ENCODE measurements around the gene ENO4. TPM values are rescaled to one million over a fixed set of nuclear protein-coding genes. Genes with fewer than 3 reads are reported as not detected.

The ENO4 gene
- total RNA-seq, 1 experiment from 2014 or later, result 0.42 TPM

GRCh38 chr10:116845823-116846222 lies 3.5 kb upstream of the ENO4 start (continued):
- TF ChIP-seq, protein P1, sequence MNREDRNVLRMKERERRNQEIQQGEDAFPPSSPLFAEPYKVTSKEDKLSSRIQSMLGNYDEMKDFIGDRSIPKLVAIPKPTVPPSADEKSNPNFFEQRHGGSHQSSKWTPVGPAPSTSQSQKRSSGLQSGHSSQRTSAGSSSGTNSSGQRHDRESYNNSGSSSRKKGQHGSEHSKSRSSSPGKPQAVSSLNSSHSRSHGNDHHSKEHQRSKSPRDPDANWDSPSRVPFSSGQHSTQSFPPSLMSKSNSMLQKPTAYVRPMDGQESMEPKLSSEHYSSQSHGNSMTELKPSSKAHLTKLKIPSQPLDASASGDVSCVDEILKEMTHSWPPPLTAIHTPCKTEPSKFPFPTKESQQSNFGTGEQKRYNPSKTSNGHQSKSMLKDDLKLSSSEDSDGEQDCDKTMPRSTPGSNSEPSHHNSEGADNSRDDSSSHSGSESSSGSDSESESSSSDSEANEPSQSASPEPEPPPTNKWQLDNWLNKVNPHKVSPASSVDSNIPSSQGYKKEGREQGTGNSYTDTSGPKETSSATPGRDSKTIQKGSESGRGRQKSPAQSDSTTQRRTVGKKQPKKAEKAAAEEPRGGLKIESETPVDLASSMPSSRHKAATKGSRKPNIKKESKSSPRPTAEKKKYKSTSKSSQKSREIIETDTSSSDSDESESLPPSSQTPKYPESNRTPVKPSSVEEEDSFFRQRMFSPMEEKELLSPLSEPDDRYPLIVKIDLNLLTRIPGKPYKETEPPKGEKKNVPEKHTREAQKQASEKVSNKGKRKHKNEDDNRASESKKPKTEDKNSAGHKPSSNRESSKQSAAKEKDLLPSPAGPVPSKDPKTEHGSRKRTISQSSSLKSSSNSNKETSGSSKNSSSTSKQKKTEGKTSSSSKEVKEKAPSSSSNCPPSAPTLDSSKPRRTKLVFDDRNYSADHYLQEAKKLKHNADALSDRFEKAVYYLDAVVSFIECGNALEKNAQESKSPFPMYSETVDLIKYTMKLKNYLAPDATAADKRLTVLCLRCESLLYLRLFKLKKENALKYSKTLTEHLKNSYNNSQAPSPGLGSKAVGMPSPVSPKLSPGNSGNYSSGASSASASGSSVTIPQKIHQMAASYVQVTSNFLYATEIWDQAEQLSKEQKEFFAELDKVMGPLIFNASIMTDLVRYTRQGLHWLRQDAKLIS (CRISPR knock-in tag; IDR thresholded peaks at IDR 0.05; ENCODE audit: borderline replicate concordance), result no peak
- TF ChIP-seq E2F5 (CRISPR knock-in tag; IDR thresholded peaks at IDR 0.05), result no peak

- ATAC-seq (no peak), DNase-seq (ENCODE audit: low spot score) (no peak)
- CTCF ChIA-PET, result interaction anchor here (0.6 to 2.3 kb wide), 11 partner anchors 8 to 327 kb away, joined by 3 to 16 read pairs (median 4); partner anchors contain the start of gene SHTN1
- no peaks in the 10 kb centered on the region for H3K36me3 Mint-ChIP-seq
- H3K9me3 Mint-ChIP-seq, result no peaks in the 10 kb centered on the region
- peaks cover 20% of the 10 kb centered on the region for H3K27me3 Mint-ChIP-seq (ENCODE audit: low read depth)
- peak overlapping the region; percentile 89 for H3K4me3 Mint-ChIP-seq
- no peak for TF ChIP-seq EMX1 (CRISPR knock-in tag; IDR thresholded peaks at IDR 0.05)
- TF ChIP-seq CREM (CRISPR knock-in tag; IDR thresholded peaks at IDR 0.05), result no peak
- TF ChIP-seq PREB (CRISPR knock-in tag; IDR thresholded peaks at IDR 0.05; ENCODE audit: borderline replicate concordance), result no peak
- peak overlapping the region; percentile 75 for H3K27ac Mint-ChIP-seq
- POLR2A ChIA-PET, result interaction anchor here (0.5 to 1.3 kb wide), 7 partner anchors 8 to 254 kb away, joined by 3 to 15 read pairs (median 5); no protein-coding TSS in a partner anchor
- peaks cover 34% of the 10 kb centered on the region for H3K4me1 Mint-ChIP-seq
These were observed 1.0 kb upstream of the ENO4 start for GRCh38 chr10:116848032-116848943.

GRCh38 chr10:116848944-116849247 lies 403 bp upstream of the ENO4 start:
- POLR2A ChIA-PET, result interaction anchor here (0.5 to 1.3 kb wide), 6 partner anchors 8 to 253 kb away, joined by 3 to 15 read pairs (median 6); no protein-coding TSS in a partner anchor
- H3K9me3 Mint-ChIP-seq, result no peaks in the 10 kb centered on the region
- no peak for DNase-seq (ENCODE audit: low spot score)
- H3K27ac Mint-ChIP-seq, result peak overlapping the region; percentile 75
- H3K4me3 Mint-ChIP-seq, result peak overlapping the region; percentile 89
- CTCF ChIA-PET, result interaction anchor here (0.9 to 2.3 kb wide), 11 partner anchors 8 to 326 kb away, joined by 3 to 16 read pairs (median 4); partner anchors contain the start of gene SHTN1
- H3K27me3 Mint-ChIP-seq (ENCODE audit: low read depth), result peaks cover 20% of the 10 kb centered on the region
- peak; percentile 8 for ATAC-seq
- H3K36me3 Mint-ChIP-seq, result no peaks in the 10 kb centered on the region
- H3K4me1 Mint-ChIP-seq, result peaks cover 34% of the 10 kb centered on the region
- TF ChIP-seq, protein P2, sequence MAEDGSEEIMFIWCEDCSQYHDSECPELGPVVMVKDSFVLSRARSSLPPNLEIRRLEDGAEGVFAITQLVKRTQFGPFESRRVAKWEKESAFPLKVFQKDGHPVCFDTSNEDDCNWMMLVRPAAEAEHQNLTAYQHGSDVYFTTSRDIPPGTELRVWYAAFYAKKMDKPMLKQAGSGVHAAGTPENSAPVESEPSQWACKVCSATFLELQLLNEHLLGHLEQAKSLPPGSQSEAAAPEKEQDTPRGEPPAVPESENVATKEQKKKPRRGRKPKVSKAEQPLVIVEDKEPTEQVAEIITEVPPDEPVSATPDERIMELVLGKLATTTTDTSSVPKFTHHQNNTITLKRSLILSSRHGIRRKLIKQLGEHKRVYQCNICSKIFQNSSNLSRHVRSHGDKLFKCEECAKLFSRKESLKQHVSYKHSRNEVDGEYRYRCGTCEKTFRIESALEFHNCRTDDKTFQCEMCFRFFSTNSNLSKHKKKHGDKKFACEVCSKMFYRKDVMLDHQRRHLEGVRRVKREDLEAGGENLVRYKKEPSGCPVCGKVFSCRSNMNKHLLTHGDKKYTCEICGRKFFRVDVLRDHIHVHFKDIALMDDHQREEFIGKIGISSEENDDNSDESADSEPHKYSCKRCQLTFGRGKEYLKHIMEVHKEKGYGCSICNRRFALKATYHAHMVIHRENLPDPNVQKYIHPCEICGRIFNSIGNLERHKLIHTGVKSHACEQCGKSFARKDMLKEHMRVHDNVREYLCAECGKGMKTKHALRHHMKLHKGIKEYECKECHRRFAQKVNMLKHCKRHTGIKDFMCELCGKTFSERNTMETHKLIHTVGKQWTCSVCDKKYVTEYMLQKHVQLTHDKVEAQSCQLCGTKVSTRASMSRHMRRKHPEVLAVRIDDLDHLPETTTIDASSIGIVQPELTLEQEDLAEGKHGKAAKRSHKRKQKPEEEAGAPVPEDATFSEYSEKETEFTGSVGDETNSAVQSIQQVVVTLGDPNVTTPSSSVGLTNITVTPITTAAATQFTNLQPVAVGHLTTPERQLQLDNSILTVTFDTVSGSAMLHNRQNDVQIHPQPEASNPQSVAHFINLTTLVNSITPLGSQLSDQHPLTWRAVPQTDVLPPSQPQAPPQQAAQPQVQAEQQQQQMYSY (CRISPR knock-in tag; IDR thresholded peaks at IDR 0.05), result no peak
- TF ChIP-seq, protein P3, sequence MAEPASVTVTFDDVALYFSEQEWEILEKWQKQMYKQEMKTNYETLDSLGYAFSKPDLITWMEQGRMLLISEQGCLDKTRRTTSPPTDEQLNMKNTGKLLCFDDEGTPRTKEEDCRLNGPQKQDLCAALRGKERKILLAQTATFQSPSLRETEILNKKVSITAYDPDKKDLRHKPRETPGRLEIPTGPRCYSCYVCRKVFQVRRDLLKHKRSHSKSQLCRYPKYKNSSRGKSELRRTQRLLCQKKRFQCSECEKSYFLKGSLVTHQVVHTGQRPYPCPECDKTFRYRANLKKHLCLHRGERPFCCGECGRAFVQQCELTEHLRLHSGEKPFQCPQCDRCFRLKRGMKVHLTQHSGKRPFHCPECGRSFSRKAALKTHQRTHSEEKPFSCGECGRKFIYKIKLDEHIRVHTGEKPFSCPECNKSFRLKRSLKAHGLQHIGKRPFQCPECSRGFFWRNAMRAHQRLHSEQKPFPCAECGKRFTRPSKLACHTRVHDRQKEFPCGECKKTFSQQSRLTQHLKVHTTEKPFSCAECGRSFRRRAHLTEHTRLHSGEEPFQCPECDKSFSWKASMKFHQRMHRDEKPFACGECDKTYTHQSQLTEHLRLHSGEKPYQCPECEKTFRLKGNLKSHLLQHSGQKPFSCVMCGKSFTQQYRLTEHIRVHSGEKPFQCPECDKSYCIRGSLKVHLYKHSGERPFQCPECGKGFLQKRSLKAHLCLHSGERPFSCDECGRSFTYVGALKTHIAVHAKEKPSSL (CRISPR knock-in tag; conservative IDR thresholded peaks at IDR 0.05), result no peak
- TF ChIP-seq, protein P4, sequence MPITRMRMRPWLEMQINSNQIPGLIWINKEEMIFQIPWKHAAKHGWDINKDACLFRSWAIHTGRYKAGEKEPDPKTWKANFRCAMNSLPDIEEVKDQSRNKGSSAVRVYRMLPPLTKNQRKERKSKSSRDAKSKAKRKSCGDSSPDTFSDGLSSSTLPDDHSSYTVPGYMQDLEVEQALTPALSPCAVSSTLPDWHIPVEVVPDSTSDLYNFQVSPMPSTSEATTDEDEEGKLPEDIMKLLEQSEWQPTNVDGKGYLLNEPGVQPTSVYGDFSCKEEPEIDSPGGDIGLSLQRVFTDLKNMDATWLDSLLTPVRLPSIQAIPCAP (CRISPR knock-in tag; IDR thresholded peaks at IDR 0.05), result no peak
- TF ChIP-seq ZBTB43 (CRISPR knock-in tag; IDR thresholded peaks at IDR 0.05) (no peak), ZNF396 (CRISPR knock-in tag; IDR thresholded peaks at IDR 0.05; ENCODE audit: borderline replicate concordance) (no peak), ZBTB21 (CRISPR knock-in tag; IDR thresholded peaks at IDR 0.05; ENCODE audit: borderline replicate concordance) (no peak), MYBL2 (CRISPR knock-in tag; IDR thresholded peaks at IDR 0.05) (no peak)
- TF ChIP-seq, protein P5, sequence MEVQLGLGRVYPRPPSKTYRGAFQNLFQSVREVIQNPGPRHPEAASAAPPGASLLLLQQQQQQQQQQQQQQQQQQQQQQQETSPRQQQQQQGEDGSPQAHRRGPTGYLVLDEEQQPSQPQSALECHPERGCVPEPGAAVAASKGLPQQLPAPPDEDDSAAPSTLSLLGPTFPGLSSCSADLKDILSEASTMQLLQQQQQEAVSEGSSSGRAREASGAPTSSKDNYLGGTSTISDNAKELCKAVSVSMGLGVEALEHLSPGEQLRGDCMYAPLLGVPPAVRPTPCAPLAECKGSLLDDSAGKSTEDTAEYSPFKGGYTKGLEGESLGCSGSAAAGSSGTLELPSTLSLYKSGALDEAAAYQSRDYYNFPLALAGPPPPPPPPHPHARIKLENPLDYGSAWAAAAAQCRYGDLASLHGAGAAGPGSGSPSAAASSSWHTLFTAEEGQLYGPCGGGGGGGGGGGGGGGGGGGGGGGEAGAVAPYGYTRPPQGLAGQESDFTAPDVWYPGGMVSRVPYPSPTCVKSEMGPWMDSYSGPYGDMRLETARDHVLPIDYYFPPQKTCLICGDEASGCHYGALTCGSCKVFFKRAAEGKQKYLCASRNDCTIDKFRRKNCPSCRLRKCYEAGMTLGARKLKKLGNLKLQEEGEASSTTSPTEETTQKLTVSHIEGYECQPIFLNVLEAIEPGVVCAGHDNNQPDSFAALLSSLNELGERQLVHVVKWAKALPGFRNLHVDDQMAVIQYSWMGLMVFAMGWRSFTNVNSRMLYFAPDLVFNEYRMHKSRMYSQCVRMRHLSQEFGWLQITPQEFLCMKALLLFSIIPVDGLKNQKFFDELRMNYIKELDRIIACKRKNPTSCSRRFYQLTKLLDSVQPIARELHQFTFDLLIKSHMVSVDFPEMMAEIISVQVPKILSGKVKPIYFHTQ (CRISPR knock-in tag; IDR thresholded peaks at IDR 0.05), result no peak

Data from WTC11 (cell line).